Islet precursor cell (in vitro differentiated cells): Measurements from ENCODE around the gene CYP4V2.
"Not testable (repeated sequence)": the region's sequence is repeated elsewhere in the genome, so short reads cannot be mapped to it uniquely, and the experiment has no call there.

Experiments used
- DNase-seq: peaks from one replicate; pipeline ENCODE4 v3.0.0-alpha.2; 2018

Gene CYP4V2

GRCh38 chr4:186236126-186236525 lies 44.8 kb downstream of the CYP4V2 start:
- DNase-seq = no peak

GRCh38 chr4:186240452-186240847 lies 49.1 kb downstream of the CYP4V2 start:
- no peak for DNase-seq

GRCh38 chr4:186240848-186241491 lies 49.6 kb downstream of the CYP4V2 start:
- DNase-seq = no peak

- DNase-seq = no peak
Measured at GRCh38 chr4:186241616-186242015, 50.2 kb downstream of the CYP4V2 start.

GRCh38 chr4:186242031-186242430 lies 50.7 kb downstream of the CYP4V2 start:
- not testable (repeated sequence) for DNase-seq

GRCh38 chr4:186243331-186243730 lies 52.0 kb downstream of the CYP4V2 start:
- no peak for DNase-seq

- DNase-seq = no peak
Measured at GRCh38 chr4:186244835-186245234, 53.5 kb downstream of the CYP4V2 start.

- DNase-seq = not testable (repeated sequence)
Measured at GRCh38 chr4:186247062-186247752, 55.8 kb downstream of the CYP4V2 start.

GRCh38 chr4:186248643-186249042 lies 57.3 kb downstream of the CYP4V2 start:
- DNase-seq = no peak

GRCh38 chr4:186249785-186250754 lies 58.7 kb downstream of the CYP4V2 start:
- DNase-seq = no peak

- no peak for DNase-seq
Measured at GRCh38 chr4:186250760-186251159, 59.4 kb downstream of the CYP4V2 start.

GRCh38 chr4:186255122-186255521 lies 63.8 kb downstream of the CYP4V2 start:
- DNase-seq = no peak

- no peak for DNase-seq
Measured at GRCh38 chr4:186258216-186258811, 66.9 kb downstream of the CYP4V2 start.

GRCh38 chr4:186260117-186260503 lies 68.7 kb downstream of the CYP4V2 start:
- DNase-seq = no peak
